GM21381 (cell line): ENCODE results near the gene PDIK1L.
A peak's percentile ranks its signal among the peaks of the same experiment; 100 is the strongest.

Experiments
- ATAC-seq: cut with Tn5 transposase; IDR thresholded peaks from one replicate; pipeline ENCODE4 v1.9.1; 2021; ENCODE audit warnings: mild to moderate bottlenecking, moderate library complexity; ENCODE audit not compliant: unreplicated experiment

Gene PDIK1L

DNA sequence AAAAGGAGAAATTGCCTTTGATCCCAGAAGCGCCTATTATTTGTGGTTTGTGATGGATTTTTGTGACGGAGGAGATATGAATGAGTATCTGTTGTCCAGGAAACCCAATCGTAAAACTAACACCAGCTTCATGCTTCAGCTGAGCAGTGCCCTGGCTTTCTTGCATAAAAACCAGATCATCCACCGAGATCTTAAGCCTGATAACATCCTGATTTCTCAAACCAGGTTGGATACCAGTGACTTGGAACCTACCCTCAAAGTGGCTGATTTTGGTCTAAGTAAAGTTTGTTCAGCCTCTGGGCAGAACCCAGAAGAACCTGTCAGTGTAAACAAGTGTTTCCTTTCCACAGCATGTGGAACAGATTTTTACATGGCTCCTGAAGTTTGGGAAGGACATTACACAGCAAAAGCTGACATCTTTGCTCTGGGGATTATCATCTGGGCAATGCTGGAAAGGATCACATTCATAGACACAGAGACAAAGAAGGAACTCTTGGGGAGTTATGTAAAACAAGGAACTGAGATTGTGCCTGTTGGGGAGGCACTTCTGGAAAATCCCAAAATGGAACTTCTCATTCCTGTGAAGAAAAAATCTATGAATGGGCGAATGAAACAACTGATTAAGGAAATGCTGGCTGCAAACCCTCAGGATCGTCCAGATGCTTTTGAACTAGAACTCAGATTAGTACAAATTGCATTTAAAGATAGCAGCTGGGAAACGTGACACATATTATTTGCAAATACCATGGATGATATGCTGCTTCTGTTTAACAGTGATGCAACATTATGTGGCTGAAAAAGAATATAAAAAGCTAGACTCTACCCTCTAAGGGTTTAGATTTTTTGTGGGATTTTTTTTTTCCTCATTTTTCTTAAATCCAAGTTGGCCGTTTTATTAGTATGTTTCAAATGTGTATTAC is 10.5 kb downstream of the PDIK1L start:
- ATAC-seq: no peak

DNA sequence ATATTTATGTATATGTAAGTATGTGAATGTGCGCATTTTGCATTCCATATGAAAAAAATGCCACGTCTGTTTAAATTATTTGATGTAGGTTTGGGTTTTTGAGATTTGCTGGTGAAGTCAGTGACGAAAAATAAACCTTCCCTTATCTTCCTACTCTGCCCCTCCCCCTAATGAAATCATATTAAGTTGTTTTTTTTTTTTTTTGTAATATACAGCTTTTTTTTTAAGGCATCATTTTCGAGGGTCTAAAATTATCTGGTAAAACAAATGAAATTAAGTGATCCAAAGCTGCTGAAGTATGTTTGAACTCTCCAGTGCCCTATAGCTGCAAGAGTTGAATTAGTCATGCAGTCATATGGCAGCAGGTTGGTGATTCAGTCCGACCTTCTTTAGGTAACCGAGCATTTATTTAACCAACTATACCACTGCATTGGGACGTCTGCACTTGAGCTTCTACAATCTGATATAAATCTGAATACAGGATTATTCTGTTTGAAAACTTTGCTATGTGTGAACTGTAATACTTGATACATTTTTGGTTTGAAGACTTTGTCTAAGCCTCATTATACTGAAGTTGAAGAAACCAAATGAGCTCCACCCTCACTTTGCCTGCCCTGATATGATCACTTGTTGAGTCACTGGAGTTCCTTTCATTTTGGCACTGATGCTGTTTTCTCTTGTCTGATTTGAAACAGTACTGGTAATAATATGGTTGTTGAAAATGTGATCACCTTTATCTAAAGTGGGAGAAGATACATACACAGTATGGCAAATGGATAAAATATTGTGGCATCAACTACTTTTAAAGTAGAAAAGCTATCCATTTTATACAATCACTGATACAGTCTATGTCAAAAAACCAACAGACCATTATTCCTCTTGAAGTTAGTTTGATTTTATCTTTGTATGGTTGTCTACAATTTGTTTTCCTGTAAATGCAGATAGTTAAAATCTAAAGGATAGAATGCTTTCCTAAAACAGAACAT is 11.7 kb downstream of the PDIK1L start:
- ATAC-seq: no peak

DNA sequence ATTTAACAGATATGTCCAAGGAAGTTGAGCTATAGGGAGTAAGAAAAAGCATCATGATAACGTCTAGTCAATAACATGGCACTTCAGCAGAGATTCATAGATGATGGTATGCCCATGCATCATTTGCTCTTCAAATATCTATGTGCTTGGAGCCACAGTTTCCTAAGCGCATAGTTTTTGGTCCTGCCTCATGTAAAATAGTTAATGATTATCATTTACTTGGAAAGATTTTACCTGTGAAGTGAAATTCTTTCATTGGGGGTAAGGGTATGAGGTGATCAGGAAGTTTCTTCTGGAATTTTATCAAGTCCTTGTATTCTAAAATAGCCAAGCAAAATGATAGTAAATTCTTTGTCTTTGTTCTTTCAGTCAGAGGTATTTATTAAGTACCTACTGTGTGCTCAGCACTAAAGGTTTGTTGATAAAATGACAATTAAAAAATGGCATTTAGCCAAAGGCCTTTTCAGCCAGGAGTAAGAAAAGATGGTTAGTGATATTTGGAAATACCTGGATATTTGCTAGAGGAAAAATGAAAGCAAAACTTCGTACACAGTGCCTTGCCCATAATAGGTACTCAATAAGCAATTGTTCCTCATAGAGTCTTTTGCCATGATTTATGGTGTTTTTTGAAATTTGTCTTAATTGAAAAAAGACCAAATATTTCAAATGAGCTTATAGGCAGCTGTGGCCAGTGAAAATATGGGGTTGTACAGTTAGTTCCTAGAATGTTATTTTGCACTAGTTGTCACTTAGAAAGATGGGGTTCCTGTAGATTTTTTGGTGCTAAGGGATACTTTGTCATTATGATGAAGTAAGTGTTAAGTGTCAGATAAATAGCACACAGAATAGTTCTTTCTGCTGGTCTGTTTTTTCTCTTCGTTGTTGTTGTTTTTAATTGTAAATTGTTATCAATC is 13.1 kb downstream of the PDIK1L start:
- ATAC-seq: no peak

DNA sequence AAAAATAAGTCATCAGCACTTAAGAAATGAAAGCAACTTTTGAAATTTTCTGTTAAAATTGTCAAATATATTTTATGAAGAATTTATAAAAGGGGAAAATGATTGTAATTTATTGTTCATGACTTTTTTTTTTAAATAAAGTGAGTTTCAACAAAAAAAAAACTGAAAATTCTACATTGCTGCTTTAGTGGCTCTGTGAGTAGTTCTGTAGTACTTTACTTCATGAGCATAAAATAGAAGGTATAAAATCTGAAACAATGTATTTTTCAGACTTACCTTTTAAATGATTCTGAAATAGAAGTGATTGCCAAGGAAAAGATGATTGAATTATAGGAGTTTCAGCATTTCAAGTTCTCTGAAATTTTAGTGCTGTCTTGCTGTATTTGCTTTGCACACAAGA is 13.8 kb downstream of the PDIK1L start:
- no peak for ATAC-seq

DNA sequence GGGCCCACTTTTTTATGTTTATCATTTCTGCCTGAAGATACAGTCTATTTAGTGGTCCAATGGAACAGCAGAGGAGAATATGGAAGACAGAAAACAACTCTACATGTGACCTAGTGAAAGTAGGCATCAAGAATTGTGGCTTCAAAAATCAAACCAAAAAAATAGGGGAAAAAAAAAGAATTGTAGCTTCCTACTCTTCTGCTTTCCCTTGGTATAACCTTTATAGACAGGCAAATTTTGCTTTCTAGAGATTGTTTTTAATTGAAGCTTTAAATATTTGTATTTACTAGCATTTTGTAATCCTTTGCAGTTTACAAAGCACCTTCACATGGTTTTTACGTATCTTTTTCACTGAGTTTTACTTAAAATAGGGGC is 14.3 kb downstream of the PDIK1L start:
- no peak for ATAC-seq

DNA sequence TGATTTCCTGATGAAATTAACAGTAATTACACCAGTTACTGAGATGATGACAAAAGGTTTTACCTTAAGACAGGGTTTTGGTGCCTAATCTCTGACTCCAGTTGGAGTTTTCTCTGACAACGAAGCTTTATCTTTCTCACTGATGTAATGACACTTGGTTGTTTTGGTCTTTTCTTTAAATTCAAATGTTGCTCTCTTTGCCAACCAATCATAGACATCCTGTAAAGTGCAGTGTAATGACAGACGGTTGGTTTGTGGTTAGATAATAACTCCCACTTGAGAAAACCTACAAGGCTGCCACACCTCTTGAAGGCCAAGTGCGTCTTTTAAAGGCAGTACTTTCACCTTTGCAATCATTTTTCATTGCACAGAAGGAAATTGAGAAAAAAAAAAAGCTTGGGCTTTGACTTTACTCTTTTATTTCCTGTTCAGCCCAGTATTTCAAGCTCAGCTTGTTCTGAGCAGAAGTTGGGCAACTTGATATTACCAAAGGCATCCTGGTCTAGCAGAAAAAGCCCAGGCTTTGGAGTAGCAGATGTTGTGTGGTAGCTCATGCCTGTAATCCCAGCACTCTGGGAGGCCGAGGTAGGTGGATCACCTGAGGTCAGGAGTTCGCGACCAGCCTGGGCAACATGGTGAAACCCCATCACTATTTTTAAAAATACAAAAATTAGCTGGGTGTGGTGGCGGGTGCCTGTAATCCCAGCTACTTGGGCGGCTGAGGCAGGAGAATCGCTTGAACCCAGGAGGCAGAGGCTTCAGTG is 14.9 kb downstream of the PDIK1L start:
- ATAC-seq: peak; percentile 89

DNA sequence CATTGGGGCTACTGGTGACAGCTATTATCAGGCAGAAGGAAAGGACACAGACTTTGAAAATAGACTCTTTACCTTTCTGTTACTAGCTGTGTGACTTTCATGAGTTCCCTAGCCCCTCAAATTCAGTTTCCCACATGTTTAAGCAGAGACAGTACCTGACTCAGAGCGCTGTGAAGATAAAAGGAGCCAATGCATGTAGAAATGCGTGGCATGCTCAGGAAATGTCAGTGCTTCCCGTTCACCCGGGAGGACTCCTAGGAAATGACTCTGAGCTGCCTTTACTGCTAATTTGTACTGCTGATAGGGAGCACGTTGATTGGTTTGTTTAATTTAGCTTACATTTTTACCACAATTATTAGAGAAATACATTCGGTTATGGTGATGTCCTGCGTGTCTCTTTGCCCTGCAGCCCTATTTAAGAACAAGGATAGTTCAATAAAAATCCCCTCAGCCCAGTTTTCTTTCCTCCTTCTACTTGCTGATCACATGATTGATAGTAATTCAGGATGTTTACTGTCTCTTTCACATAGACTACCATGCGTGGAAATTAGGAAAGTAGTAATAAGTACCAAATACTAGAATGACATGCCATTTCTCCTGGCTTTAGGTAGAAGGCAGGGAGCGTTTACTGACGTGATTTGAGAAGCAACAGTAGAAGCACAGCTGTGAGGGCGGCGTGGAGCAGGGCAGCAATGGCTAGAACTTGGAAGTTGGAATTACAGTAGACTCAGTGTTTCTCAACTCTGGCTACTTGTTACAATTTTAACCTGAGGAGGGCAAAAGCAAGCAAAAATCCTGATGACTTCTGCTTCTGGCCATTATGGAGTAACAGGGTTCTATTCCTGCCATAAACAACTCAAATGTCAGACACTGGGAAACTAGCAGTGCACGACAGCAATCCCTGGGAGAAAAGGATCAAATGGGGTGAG is 15.9 kb downstream of the PDIK1L start:
- no peak for ATAC-seq

DNA sequence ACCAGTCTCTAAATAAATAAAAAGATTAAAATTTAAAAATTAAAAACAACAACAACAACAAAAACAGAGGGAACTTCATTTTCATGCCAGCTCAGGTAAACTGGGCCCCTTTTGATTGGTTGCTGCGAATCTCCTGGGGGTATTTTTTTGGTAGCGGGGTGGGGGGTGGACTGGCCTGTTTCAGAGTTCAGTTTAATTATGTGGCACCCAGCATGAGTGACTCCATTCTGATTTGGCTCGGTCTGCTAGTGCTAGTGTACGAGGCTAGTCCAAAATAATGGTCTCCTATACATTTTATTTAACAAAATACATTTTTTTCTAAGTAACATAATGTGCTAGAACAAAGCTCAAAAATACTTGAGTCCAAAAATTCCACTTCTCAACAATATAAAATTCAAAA is 18.2 kb downstream of the PDIK1L start:
- ATAC-seq: no peak

DNA sequence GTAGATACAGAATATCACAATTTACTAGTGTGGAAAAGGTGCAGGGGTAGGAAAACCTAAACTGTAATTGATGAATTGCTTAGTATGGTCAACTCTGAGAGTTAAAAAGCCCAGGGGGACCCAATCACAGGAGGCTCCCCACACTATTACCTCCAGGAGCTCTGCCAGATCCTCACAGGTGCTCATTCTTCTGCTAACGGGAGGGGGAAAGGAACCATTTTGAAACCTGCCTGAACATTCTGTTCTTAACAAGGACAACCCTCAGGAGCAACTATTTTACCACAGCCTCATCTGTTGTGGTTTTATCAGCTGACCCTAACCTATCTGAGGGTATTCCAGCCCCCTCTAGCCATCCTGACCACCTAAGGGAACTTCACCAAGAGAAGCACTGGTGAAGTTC is 19.1 kb downstream of the PDIK1L start:
- ATAC-seq: no peak

DNA sequence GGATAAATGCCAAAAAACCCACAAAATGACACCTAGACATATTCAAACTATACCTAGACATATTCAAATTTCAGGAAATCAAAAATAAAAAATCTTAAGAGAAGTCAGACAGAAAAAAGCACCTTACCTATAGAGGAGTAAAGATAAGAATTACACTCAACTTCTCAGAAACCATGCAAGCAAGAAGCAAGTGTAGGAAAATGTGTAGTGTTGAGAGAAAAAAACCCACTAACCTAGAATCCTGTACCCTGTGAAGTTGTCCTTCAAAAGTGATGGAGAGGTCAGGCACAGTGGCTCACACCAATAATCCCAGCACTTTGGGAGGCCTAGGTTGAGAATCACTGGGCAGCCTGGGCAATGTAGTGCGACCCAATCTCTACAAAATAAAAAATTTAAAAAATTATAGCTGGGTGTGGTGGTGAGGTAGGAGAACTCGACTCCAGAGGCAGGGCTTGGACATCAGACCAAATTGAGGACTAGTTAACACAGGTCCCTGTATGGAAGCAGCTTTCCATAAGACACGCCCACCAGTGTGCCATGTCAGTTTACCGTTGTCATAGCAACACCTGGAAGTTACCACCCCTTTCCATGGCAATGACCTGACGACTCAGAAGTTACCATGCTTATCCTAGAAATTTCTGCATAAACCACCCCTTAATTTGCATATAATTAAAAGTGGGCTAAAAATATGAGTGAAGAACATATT is 20.7 kb downstream of the PDIK1L start:
- ATAC-seq: no peak

DNA sequence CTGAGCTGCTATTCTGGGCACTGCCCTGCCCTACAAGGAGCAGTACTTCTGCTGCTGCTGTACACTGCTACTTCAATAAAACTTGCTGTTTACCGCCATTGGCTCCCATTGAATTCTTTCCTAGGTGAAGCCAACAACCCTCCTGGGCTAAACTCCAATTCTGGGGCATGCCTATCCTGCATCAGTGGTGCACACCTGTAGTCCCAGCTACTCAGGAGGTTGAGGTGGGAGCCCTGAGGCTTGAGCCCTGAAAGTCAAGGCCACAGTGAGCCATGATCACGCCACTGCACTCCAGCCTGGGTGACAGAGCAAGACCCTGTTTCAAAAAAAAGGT is 21.2 kb downstream of the PDIK1L start:
- ATAC-seq: no peak

DNA sequence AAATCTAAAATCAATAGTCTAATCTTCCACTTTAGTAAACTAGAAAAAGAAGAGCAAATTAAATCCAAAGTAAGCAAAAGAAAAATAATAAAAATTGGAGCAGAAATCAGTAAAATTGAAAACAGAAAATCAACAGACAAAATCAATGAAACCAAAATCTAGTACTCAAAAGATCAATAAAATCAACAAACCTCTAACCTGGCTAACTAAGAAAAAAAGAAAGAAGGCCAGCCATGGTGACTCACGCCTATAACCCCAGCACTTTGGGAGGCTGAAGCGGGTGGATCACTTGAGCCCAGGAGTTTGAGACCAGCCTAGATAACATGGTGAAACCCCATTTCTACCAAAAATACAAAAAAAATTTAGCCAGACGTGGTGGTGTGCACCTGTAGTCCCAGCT is 22.8 kb downstream of the PDIK1L start:
- ATAC-seq: no peak

DNA sequence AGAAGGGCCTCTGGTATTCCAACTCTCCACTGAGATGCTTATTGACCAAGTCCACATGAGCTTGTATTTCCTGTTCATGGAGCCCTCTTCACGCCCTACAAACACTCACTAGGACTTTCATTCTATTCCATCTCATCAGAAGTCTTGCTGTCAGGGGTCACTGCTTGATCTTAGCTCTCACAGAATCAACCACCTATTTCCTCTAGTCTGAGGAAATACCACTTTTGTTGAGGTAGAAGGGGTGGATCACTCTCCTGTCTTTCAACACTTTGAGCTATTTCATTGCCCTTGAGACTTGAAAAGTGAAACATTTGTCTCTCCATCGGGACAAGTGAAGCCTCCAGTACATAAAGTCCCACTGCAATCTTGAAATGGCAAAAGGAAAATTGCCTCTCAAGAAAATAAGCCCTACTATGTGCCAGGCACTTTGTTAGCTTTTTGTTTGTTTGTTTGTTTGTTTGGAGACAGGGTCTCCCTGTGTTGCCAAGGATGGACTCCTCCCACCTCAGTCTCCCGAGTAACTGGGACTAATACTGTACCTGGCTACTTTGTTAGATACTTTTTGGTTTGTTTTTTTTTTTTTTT is 27.4 kb downstream of the PDIK1L start:
- ATAC-seq: no peak

DNA sequence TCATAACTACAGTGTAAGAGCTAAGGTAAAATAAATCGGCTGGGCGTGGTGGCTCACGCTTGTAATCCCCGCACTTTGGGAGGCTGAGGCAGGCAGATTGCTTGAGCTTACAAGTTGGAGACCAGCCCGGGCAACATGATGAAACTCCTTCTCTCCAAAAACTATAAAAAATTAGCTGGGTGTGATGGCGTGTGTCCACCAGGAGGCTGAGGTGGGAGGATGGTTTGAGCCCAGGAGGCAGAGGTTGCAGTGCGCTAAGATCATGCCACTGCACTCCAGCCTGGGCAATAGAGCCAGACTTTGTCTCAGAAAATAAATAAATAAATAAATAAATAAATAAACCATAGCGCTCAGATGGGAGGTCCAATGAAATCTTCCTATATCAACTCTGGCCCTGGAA is 30.5 kb downstream of the PDIK1L start:
- ATAC-seq: no peak

DNA sequence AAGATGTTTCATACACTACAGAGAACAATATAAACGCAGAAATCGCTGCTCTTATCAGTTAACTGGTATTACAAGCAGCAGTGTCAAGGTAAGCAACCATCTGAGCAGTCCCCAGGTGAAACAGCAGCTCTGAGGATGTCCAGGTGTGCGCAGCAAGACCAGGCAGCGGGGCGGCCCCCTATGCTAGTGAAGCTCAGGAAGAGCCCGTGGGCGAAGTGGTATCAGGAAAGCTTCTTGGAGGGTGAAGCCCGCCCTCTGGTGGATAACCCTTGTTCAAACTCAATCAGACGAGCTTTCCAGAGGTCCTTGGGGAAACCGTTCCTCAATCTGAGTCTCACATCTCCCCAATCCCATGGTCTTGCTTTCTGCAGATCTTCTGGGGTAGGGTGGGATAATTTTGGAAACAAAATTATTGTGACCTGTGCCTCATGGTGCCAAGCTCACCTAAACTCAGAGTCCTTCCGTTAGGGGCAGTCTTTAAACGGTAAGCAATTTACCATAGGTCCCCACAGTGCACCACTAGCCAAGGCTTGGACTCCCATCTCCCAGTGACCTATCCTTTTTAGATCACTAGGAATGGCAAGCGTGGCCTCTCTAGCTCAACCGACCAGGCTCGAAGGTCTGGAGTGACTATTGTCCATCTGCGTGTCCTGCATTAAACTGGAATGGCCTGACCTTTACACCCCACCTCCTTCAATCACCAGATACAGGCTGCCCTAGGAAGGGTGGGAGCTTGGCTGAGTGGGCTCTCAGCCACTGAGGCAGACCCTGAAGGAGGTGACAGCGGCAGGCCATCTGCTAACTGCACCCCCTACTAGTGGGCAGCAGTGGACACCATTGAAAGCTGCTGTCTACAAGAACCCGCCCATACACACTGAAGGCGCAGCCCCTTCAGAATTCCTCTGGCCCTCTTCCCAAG is 33.7 kb downstream of the PDIK1L start:
- no peak for ATAC-seq

DNA sequence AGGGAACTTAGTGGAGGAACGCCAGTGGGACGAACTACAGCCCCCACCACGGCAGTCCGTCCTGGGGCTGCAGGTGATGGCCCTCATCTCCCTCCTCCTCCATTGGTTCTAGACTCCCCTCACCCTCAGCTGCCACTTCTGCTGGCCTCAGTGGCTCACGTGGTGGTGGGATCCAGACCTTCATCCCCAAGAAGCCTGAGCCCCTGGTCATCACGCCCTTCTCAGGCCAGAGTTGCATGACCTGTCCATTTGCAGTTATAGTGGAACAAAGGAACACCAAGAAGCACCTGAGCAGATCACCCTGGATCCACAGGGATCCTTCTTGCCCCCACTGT is 34.3 kb downstream of the PDIK1L start:
- ATAC-seq: no peak

DNA sequence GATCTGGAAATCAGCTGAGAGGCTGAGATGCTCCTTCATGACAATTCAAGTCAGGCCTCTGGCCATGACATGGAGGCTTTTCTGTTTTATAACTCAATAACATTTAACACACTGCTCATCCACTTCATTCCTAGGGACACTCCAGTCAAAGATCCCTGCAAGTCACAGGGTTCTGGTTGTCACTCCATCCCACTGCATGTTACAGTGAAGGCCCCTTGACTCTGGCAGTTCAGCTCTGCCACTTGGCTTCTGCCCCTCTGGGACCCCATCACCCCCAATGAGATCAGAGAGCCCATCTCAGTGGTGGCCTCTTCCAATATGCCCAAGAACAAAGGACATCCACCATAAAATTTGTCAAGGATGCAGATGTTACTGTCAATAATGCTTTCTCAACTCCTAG is 37.3 kb downstream of the PDIK1L start:
- no peak for ATAC-seq
